Aorta (tissue), 5 donors: ENCODE results near the gene SLC26A1. TPM values are rescaled to one million over a fixed set of nuclear protein-coding genes. Genes with fewer than 3 reads are reported as not detected.

Experiments used
- ATAC-seq: fragments of 200-7000 bp; cut with Tn5 transposase; one replicate; pipeline ENCODE4 v1.9.1; 2022; ENCODE audit warnings: moderate library complexity; ENCODE audit not compliant: low FRiP score
- DNase-seq, 2 donors: peaks; one replicate each; pipeline ENCODE4 v3.0.0-alpha.2; 2020
- H3K27ac ChIP-seq, 2 donors: one replicate each; pipeline ENCODE4 v1.5.1; 2013; ENCODE audit warnings: low read length in 2 of 2, mild to moderate bottlenecking in 2 of 2, moderate library complexity in 2 of 2, control low read depth in 1 of 2, inconsistent platforms in 1 of 2, low read depth in 1 of 2
- H3K27me3 ChIP-seq, 2 donors: one replicate each; pipeline ENCODE4 v1.6.1; 2013; ENCODE audit warnings: control low read depth in 1 of 2, low read length in 1 of 2, mild to moderate bottlenecking in 1 of 2, moderate library complexity in 1 of 2; ENCODE audit not compliant: insufficient read depth in 2 of 2, control insufficient read depth in 1 of 2
- H3K36me3 ChIP-seq, 2 donors: one replicate each; pipeline ENCODE4 v1.6.1; 2013; ENCODE audit warnings: control low read depth in 1 of 2, low read length in 1 of 2, mild to moderate bottlenecking in 1 of 2; ENCODE audit not compliant: insufficient read depth in 2 of 2, control insufficient read depth in 1 of 2
- H3K4me1 ChIP-seq, 2 donors: one replicate each; pipeline ENCODE4 v1.6.1; 2013; ENCODE audit warnings: low read length in 2 of 2, control low read depth in 1 of 2, mild to moderate bottlenecking in 1 of 2, moderate library complexity in 1 of 2; ENCODE audit not compliant: insufficient read depth in 2 of 2, control insufficient read depth in 1 of 2
- H3K4me3 ChIP-seq, 2 donors: one replicate each; pipeline ENCODE4 v1.5.1; 2013; ENCODE audit warnings: low read length in 2 of 2, control low read depth in 1 of 2, mild to moderate bottlenecking in 1 of 2
- H3K9me3 ChIP-seq: one replicate; pipeline ENCODE4 v1.6.1; 2013; ENCODE audit warnings: mild to moderate bottlenecking, low read length; ENCODE audit not compliant: control insufficient read depth
- WGBS, 2 donors: extraction: QIAGEN DNeasy Blood & Tissue Kit; methylation state at CpG; one replicate each; pipeline ENCODE4 v1.1.7; 2013; 5-methylcytosine and 5-hydroxymethylcytosine counted together
- intact Hi-C, 2 donors: fragments of 100-400 bp; cut with DNase I; formaldehyde crosslinking; loops; one replicate each; pipeline versions ENCODE4 v1.14.2 to v1.15.0; 2022
- polyA plus RNA-seq, 2 donors: library from polyadenylated mRNA; stranded (reverse); fragments of 200-250 nt; gene quantifications; one replicate each; pipeline ENCODE4 v1.2.3, GENCODE V29; 2013
- total RNA-seq, 2 donors: library from RNA; stranded (reverse); fragmentation: NEBNext Ultra II Directional; extraction: Animal tissue kit (Norgen Biotek cat#: 25700); gene quantifications; one replicate each; pipeline ENCODE4 v1.2.1, GENCODE V29; 2021
- donor health status: healthy with polysubstance abuse.
- donor health status: Bipolar disorder and iron deficiency.
- donor health status: DM: no; HTN: no; CAD: no.
- donor health status: DM: no; HTN: no; CAD: no.
- donor health status: DM: yes; HTN: yes; CAD: no.

SLC26A1 gene
- total and polyA plus RNA-seq, 4 donors, result 0.38 to 0.87 (median 0.45) TPM; not detected in 1

- intact Hi-C loops, result no loop called here
- Histone ChIP-seq H3K4me3 (no peak overlapping the region), H3K27ac (no peak overlapping the region), H3K36me3 (no peaks in the 10 kb centered on the region), H3K9me3 (no peaks in the 10 kb centered on the region), H3K4me1 (no peaks in the 10 kb centered on the region), H3K27me3 (no peaks in the 10 kb centered on the region)
- WGBS, 2 donors, result 93 to 95% methylated on average over 26 of the region's 26 CpGs
- ATAC-seq, result no peak
- no peak for DNase-seq
Measured at GRCh38 chr4:990746-991367, 2.3 kb downstream of the SLC26A1 start.

GRCh38 chr4:989722-990471, 3.3 kb downstream of the SLC26A1 start:
- DNase-seq (no peak), ATAC-seq (no peak)
- H3K4me1 ChIP-seq, result no peaks in the 10 kb centered on the region
- no peaks in the 10 kb centered on the region for H3K27me3 ChIP-seq
- no peaks in the 10 kb centered on the region for H3K9me3 ChIP-seq
- intact Hi-C loops, result loop anchor here in 1 of 2 donors (5.0 kb wide), 1 partner anchor 58 kb away; the partner anchor contains the start of genes GAK and TMEM175
- H3K4me3 ChIP-seq, result no peak overlapping the region
- no peak overlapping the region for H3K27ac ChIP-seq
- WGBS, 2 donors, result 95 to 96% methylated on average over 58 of the region's 58 CpGs
- no peaks in the 10 kb centered on the region for H3K36me3 ChIP-seq

DNA sequence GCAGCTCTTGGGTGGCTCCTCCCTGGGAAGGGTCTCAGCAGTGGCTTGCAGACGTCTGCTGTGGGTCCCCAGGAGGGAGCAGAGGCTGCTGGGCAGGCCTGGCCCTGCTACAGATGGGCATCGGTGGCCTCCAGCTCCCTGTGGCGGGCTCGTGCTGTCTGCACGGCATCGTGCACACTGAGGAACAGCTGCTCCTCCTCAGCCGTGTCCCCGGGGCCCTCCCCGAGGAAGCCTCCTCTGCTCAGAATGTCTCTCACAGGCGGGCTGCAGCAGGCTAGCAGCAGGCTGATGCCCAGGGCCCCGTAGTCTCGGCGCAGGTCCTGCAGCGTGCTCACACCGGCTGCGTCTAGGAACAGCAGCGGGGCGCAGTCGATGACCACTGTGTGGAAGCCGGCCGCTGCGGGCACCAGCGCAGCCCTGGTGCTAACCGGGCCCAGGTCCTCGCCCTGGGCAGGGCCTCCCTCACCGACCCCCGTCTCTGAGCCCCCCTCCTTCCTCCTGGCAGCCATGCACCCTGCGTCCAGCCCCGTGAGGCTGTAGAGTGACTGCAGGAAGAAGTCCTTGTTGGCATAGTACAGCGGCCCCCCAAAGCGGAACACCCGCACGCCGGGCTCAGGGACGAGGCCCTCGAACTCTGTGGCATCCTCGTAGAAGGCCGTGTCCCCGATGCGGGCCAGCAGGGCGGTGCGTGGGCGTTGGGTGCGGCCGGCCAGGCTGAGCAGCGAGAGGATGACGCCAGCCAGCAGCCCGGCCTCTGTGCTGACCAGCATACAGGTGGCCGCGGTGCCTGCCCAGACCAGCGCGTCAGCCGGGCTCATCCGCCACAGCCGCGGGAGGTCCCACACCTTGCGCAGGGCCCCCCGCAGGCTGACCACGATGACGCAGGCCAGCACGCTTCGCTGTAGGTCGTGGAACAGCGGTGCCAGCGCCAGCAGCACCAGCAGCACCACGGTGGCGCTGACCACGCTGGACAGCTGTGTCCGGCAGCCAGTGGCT, 4.2 kb downstream of the SLC26A1 start:
- DNase-seq, result no peak
- Histone ChIP-seq H3K4me3 (no peak overlapping the region), H3K27ac (no peak overlapping the region), H3K36me3 (no peaks in the 10 kb centered on the region), H3K27me3 (no peaks in the 10 kb centered on the region), H3K4me1 (no peaks in the 10 kb centered on the region), H3K9me3 (no peaks in the 10 kb centered on the region)
- intact Hi-C loops, result loop anchor here in 1 of 2 donors (5.0 kb wide), 1 partner anchor 57 kb away; the partner anchor contains the start of genes GAK and TMEM175
- WGBS, 2 donors, result 94 to 95% methylated on average over 68 to 69 of the region's 69 CpGs
- no peak for ATAC-seq

DNA sequence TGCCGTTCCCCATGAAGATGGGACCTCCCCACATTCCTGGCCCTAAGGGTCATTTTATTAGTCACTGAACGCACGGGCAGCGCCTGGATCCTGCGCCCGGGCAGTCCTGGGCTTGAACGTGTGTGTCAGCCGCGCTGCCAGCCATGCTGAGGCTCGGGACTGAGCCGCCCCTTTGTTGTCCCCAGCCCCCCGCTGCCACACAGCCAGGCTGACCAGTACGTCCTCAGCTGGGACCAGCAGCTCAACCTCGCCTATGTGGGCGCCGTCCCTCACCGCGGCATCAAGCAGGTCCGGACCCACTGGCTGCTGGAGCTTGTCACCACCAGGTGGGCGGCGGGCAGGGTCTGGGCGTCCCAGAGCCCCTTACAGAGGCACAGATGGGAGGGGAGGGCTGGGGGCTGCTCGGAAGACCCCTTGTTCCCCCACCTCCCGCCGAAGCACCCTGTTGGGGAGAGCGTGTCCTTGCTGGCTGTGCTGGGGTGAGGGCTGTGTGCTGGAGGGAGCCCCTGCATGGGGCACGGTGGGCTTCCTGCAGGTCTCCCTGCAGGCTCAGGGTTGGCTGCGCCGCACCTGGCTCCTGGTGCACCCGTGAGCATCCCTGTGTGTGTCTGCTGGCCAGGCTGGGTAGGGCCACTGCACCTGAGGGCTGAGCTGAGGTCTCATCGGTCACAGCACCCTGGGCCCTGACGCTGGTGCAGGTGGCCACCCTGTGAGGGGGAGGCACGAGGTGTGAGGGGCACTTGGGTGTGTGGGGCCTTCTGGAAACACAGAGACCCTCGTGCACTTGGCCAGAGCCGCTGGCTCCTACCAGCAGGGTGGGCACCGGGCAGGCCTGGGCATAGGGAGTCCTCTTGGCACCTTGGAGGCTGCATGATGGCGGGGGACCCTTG, 5.3 kb downstream of the SLC26A1 start:
- WGBS, 2 donors, result 71 to 79% methylated on average over 32 to 37 of the region's 37 CpGs
- Histone ChIP-seq H3K27me3 (no peaks in the 10 kb centered on the region), H3K4me3 (peak overlapping the region in 1 of 2 donors; percentile 38), H3K27ac (no peak overlapping the region), H3K36me3 (no peaks in the 10 kb centered on the region), H3K4me1 (no peaks in the 10 kb centered on the region), H3K9me3 (no peaks in the 10 kb centered on the region)
- no peak for DNase-seq
- no peak for ATAC-seq
- intact Hi-C loops, result loop anchor here in 1 of 2 donors (5.0 kb wide), 1 partner anchor 56 kb away; the partner anchor contains the start of genes GAK and TMEM175

- Histone ChIP-seq H3K4me1 (no peaks in the 10 kb centered on the region), H3K27me3 (no peaks in the 10 kb centered on the region), H3K27ac (no peak within 1 kb of the TSS), H3K4me3 (peak within 1 kb of the TSS; percentile 38 to 58), H3K9me3 (no peaks in the 10 kb centered on the region), H3K36me3 (no peaks in the 10 kb centered on the region)
- intact Hi-C loops, result loop anchor here in 1 of 2 donors (5.0 kb wide), 1 partner anchor 55 kb away; the partner anchor contains the start of genes GAK and TMEM175
- ATAC-seq (peak; percentile 90), DNase-seq (peak; percentile 91 to 93)
- WGBS, 2 donors, result 1% methylated on average over 52 to 69 of the region's 69 CpGs
Measured at GRCh38 chr4:986879-987623, 6.2 kb downstream of the SLC26A1 start, which contains the start of gene IDUA. IDUA (plus strand) TSS chr4:987044; CDS start chr4:987085, 41 bp downstream.

GRCh38 chr4:986428-986878, 6.8 kb downstream of the SLC26A1 start:
- no peak for ATAC-seq

DNA sequence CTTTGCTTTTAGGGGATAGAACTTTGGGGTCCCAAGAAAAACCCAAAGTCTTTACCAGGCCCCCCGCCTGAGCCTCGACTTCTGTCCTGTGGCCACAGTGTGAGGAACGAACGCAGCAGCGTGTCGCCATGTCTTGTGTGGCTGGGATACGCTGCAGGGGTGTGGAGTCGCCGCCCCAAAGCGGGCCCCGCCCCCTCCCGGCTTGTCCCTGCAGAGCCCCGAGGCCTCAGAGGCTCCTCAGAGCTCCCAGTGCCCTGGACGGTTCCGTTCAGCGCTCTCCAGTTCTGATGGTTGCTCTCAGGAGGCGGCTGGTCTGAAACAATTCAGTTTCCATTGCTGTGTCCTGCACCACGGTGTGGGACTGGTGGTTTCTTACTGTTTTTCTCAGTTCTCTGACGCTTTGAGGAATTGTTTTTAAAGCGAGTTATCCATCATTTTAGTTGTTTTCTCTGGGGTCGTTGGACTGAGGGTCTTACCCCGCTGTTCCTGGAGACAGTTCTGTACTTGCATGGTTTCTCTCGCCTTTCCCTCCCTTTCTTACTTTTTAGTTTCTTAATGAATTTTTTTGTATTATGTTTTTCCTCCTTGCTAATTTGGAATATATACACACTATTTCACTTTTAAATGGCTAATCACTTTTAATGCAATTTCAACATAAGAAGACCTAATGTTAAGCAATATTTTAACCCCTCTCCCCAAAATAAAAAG, 7.9 kb downstream of the SLC26A1 start:
- peak in 1 of 2 donors; percentile 81 for DNase-seq
- Histone ChIP-seq H3K4me3 (no peak overlapping the region), H3K36me3 (no peaks in the 10 kb centered on the region), H3K27me3 (no peaks in the 10 kb centered on the region), H3K27ac (no peak overlapping the region), H3K9me3 (no peaks in the 10 kb centered on the region), H3K4me1 (no peaks in the 10 kb centered on the region)
- ATAC-seq, result no peak
- WGBS, 2 donors, result 59 to 71% methylated on average over 23 of the region's 23 CpGs
- intact Hi-C loops, result loop anchor here in 1 of 2 donors (5.0 kb wide), 1 partner anchor 53 kb away; the partner anchor contains the start of genes GAK and TMEM175

More at GRCh38 chr4:986428-986878, 6.8 kb downstream of the SLC26A1 start:
- no peak for DNase-seq
- Histone ChIP-seq H3K27me3 (no peaks in the 10 kb centered on the region), H3K27ac (no peak overlapping the region), H3K9me3 (no peaks in the 10 kb centered on the region), H3K4me3 (peak overlapping the region; percentile 38 to 58), H3K4me1 (no peaks in the 10 kb centered on the region), H3K36me3 (no peaks in the 10 kb centered on the region)
- intact Hi-C loops, result loop anchor here in 1 of 2 donors (5.0 kb wide), 1 partner anchor 54 kb away; the partner anchor contains the start of genes GAK and TMEM175
- WGBS, 2 donors, result 1% methylated on average over 14 of the region's 14 CpGs
